Measurements from ENCODE around the gene LITAF.
"Not testable (repeated sequence)": the region's sequence is repeated elsewhere in the genome, so short reads cannot be mapped to it uniquely, and the experiment has no call there.

The LITAF gene

GRCh38 chr16:11572301-11572995 is 14.3 kb downstream of the LITAF start:
- DNase-seq (ENCODE audit: low read depth): no peak

- no peak for DNase-seq (ENCODE audit: low read depth)
Observed at GRCh38 chr16:11571549-11571948, 15.2 kb downstream of the LITAF start.

GRCh38 chr16:11570806-11571205 is 15.9 kb downstream of the LITAF start:
- no peak for DNase-seq (ENCODE audit: low read depth)

GRCh38 chr16:11570258-11570657 is 16.5 kb downstream of the LITAF start:
- DNase-seq (ENCODE audit: low read depth): no peak

GRCh38 chr16:11566398-11566797 is 20.3 kb downstream of the LITAF start:
- no peak for DNase-seq (ENCODE audit: low read depth)

- no peak for DNase-seq (ENCODE audit: low read depth)
Observed at GRCh38 chr16:11565665-11566064, 21.1 kb downstream of the LITAF start.

- no peak for DNase-seq (ENCODE audit: low read depth)
Observed at GRCh38 chr16:11564046-11564926, 22.4 kb downstream of the LITAF start.

- DNase-seq (ENCODE audit: low read depth): no peak
Observed at GRCh38 chr16:11563493-11564040, 23.2 kb downstream of the LITAF start.

GRCh38 chr16:11562941-11563340 is 23.8 kb downstream of the LITAF start:
- DNase-seq (ENCODE audit: low read depth): no peak

GRCh38 chr16:11562411-11562810 is 24.3 kb downstream of the LITAF start:
- no peak for DNase-seq (ENCODE audit: low read depth)

- DNase-seq (ENCODE audit: low read depth): no peak
Observed at GRCh38 chr16:11561856-11562255, 24.9 kb downstream of the LITAF start.

GRCh38 chr16:11561454-11561805 is 25.3 kb downstream of the LITAF start:
- DNase-seq (ENCODE audit: low read depth): no peak

- DNase-seq (ENCODE audit: low read depth): peak; percentile 16
Observed at GRCh38 chr16:11560701-11561453, 25.8 kb downstream of the LITAF start.

GRCh38 chr16:11558308-11558823 is 28.4 kb downstream of the LITAF start:
- DNase-seq (ENCODE audit: low read depth): not testable (repeated sequence)

- DNase-seq (ENCODE audit: low read depth): no peak
Observed at GRCh38 chr16:11557801-11558200, 28.9 kb downstream of the LITAF start.

GRCh38 chr16:11556945-11557720 is 29.6 kb downstream of the LITAF start:
- DNase-seq (ENCODE audit: low read depth): no peak

- no peak for DNase-seq (ENCODE audit: low read depth)
Observed at GRCh38 chr16:11556214-11556819, 30.4 kb downstream of the LITAF start.

- DNase-seq (ENCODE audit: low read depth): no peak
Observed at GRCh38 chr16:11554053-11554452, 32.7 kb downstream of the LITAF start.

- DNase-seq (ENCODE audit: low read depth): no peak
Observed at GRCh38 chr16:11553371-11553770, 33.3 kb downstream of the LITAF start.

GRCh38 chr16:11552440-11552839 is 34.3 kb downstream of the LITAF start:
- no peak for DNase-seq (ENCODE audit: low read depth)

- DNase-seq (ENCODE audit: low read depth): no peak
Observed at GRCh38 chr16:11551842-11552241, 34.9 kb downstream of the LITAF start.

Data from stimulated activated CD4-positive, alpha-beta T cell treated with anti-CD3 and anti-CD28 coated beads, Interleukin-2, amount 100 ng/mL, for 4 hours (primary cell).